HG03108 (cell line): ENCODE measurements around the gene EML2.
"Not testable (repeated sequence)": the region's sequence is repeated elsewhere in the genome, so short reads cannot be mapped to it uniquely, and the experiment has no call there.

ENCODE experiments used
- ATAC-seq: cut with Tn5 transposase; IDR thresholded peaks from one replicate; pipeline ENCODE4 v1.9.1; 2021; ENCODE audit warnings: moderate library complexity; ENCODE audit not compliant: unreplicated experiment

The EML2 gene

GRCh38 chr19:45621389-45621788 is 17.8 kb downstream of the EML2 start:
- no peak for ATAC-seq

DNA sequence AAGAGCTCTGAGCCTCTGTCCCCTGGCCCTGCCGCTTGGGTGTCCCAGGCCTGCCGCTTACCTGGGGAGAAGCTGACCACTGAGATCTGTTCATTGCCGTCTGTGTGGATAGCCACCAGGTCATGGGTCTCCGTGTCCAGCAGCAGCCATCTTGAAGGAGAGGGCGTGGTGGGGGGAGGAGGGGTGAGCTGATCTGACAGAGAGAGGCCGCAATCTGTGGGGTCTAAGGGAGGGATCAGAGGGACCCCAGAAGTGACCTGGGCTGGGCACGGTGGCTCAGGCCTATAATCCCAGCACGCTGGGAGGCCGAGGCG is 22.5 kb downstream of the EML2 start:
- ATAC-seq: no peak

DNA sequence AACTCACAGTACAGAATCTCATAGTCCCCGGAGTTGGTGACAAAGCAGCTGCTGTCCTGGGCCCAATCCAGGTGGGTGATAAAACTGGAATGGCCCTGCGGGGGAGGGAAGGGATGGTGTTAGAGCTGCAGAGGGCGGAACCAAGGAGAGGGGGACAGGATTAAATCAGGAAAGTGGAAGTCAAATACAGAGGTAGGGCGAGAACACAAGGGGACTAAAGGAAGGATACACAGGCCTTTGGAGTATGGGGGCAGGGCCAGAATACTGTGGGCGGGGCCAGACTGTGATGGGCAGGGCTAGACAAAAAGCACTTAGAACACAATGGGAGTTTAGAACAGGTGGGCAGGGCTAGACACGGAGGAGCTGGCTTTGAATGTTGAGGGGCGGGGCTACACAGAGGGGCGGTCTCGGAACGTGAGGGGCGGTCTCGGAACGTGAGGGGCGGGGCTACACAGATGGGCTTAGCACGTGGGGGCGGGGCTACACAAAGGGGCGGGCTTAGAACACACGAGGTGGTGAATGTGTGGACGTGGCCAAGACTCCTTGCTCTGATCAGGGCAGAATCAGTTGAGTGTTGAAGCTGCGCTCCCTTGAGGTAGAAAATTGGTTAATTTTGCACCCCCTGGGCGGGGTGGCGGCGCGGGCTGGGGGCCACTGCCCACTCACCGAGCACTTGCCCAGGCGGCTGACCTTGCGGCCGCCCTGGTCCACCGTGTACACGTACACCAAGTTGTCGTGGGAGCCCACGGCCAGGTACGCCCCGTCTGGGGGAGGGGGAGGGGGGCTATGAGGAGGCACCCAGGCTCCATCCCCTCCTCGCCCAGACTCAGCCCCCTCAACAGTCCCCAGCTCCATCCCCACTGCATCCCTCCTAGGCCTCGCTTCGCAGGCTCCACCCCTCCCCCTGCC is 23.1 kb downstream of the EML2 start:
- no peak for ATAC-seq

DNA sequence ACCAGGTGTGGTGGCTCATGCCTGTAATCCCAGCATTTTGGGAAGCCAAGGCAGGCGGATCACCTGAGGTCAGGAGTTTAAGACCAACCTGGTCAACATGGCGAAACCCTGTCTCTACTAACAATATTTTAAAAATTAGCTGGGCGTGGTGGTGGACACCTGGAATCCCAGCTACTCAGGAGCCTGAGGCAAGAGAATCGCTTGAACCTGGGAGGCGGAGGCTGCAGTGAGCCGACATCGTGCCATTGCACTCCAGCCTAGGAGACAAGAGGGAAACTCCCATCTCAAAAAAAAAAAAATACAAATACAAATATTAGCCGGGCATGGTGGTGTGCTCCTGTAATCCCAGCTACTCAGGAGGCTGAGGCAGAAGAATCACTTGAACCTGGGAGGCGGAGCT is 24.1 kb downstream of the EML2 start:
- not testable (repeated sequence) for ATAC-seq

- no peak for ATAC-seq
Observed at GRCh38 chr19:45613926-45614725, 25.1 kb downstream of the EML2 start.

DNA sequence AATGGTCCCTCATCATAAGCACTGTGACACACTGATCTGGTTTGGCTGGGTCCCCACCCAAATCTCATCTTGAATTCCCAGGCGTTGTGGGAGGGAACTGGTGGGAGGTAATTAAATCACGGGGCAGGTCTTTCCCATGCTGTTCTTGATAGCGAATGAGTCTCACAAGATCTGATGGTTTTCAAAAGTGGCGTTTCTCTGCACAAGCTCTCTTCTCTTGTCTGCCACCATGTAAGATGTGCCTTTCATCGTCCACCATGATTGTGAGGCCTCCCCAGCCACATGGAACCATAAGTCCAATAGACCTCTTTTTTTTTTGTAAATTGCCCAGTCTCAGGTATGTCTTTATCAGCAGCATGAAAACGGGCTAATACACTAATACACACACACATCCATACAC is 30.2 kb downstream of the EML2 start:
- ATAC-seq: no peak

DNA sequence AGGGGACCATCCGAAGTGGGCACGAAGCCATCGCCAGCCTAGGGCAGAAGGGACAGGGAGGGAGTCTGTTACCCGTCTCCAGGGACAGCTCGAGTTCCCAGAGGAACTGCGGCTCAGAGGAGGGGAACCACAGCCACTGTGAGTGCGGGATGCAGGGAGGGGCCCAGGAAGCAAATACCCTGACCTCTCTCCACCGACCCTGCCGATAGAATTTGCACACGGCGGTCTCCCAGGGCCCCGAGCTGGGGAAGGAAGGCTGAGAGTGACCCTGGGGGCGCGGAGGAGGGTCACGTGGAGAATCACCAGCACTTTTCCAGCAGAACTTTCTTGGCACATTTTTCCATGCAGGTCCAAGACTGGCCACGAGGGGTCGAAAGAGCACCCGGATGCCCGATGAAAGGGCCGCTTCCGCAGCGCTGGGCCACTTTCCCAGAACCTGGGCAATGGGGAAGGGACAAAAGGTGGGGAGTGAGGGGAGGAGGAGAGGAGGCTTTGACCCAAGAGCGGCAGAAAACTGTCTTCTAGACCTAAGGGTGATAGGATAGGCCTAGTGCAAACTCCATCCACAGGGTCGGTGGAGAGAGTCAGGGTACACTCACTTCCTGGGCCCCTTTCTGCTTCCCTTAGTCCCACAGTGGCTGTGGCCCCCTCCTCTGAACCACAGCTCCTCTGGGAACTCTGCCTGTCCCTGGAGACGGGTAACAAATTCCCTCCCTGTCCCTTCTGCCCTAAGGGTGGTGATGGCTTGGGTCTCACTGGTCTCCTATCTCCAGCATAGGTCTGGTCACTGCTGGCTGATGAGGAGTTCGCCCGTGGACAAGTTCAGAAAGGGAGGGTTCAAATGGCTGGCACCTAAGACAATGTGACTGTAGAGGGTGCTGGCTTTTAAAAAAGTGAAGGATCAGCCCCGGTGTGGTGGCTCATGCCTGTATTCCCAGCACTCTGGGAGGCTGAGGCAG is 31.8 kb downstream of the EML2 start:
- ATAC-seq: no peak

GRCh38 chr19:45601524-45602374 is 37.4 kb downstream of the EML2 start, which contains the start of gene GPR4:
Gene GPR4 (minus strand): TSS chr19:45602212. CDS start chr19:45591866, 10,346 bp downstream.
- no peak for ATAC-seq

- no peak for ATAC-seq
Observed at GRCh38 chr19:45601115-45601514, 38.1 kb downstream of the EML2 start.

- ATAC-seq: no peak
Observed at GRCh38 chr19:45600340-45600885, 38.8 kb downstream of the EML2 start.

- ATAC-seq: no peak
Observed at GRCh38 chr19:45599286-45599685, 39.9 kb downstream of the EML2 start.

DNA sequence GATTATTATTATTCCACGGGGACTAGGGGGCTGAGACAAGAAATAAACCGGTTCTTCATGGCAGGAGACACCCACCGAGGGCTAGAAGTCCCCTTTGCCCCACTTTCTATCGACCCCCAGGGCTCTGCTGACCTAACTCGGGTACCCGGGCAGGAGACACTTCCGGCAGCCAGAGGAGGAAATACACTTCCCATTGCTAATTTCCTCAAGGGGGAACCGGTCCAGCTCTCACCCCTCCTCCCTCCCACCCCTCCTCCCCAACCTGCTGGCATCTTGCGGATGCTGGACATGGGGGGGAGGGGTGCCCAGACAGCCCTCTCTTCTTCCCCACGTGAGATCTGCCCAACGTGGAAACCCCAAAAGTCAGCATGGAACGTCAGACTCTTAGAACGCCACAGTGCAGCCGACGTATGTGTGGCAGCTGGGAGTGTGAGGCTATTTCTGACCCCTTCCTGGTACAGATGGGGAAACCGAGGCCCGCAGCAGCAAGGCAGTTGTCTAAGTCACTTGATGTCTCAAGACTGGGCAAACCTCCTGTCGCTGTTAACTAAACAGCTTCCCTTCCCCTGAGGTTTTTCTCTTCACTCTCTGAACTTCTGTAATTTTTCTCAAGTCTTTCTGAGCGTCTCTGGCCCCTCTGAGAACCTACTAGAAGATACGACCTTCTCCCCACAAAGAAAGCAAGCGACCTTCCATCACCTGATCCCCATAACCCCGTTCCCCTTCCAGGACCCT is 40.8 kb downstream of the EML2 start:
- ATAC-seq: no peak

- ATAC-seq: no peak
Observed at GRCh38 chr19:45597425-45598111, 41.6 kb downstream of the EML2 start.

DNA sequence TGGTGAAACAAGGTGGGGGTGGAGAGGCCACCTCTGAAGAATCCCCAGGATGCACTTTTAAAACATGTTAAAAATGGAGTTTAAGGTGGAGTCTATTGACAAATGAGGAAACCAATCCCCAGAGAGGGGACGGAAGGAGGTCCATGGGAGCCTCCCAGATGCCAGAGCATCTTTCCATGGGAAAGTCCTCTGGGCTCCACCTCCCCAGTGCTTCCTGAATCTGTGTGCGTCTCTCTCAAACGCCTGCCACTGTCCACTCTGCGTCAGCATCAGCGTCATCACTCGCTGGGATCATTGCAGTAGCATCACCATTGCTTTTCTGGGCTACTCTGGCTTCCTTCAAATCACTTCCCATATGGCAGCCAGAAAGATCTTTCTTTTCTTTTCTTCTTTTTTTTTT is 43.4 kb downstream of the EML2 start:
- ATAC-seq: no peak

- ATAC-seq: no peak
Observed at GRCh38 chr19:45593520-45593919, 45.7 kb downstream of the EML2 start.

DNA sequence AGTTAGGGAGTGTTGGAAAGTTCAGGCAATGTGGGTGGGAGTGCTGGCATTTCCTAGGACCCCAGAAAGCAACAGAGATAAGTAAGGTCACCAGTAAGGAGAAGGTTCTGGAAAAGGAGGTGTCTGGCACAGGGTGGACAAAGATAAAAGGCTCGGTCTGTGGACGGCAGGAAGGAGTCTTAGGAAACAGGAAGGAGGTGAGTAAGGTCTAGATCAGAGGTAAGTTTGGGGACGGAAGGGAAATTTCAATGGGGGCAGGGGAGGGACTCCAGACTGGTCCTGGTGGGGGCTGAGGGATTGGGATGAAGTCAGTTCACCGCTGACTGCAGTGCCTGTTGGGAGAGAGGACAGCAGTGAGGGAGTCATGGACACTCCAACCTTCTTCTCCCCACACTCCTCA is 46.8 kb downstream of the EML2 start:
- ATAC-seq: no peak

DNA sequence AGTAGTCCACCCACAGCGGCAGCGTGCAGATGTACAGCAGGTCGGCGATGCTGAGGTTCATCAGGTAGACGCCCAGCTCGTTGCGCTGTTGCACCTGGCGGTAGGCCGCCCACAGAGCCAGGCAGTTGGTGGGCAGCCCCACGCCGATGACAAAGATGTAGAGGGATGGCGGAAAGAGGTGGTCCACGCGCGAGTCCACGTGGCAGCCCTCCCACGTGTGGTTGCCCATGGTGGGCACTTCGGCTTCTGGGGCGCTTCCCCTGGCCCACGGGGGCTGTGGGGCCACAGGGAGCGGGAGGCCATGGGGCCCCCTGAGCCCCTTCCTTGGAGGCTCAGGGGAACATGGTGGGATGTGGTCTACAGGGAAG is 47.6 kb downstream of the EML2 start:
- no peak for ATAC-seq

DNA sequence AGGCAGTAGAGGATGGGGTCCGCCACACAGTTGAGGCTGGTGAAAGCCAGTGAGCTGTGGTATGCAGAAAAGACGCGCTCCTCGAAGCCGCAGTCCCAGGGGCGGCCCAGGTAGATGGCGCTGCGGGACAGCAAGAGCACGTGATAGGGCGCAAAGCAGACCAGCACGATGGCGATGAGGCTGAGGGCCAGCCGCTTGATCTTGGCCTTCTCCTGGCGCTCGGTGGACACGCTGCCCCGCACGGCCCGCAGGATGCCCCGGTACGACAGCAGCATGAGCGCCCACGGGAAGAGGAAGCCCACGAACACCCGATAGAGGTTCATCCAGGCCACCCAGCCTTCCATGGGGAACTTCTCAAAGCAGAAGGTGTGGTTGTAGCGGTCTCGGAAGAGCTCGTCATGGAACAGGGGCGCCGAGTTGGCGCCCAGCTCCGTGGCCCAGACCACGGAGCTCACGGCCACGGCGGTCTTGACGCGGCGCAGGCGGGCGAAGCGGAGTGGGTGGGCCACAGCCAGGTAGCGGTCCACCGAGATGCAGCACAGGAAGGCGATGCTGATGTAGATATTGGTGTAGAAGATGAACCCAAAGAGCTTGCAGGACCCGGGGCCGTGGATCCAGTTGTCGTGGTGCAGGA is 48.1 kb downstream of the EML2 start:
- ATAC-seq: no peak
